Natural killer cell (primary cell): ENCODE data around the gene FTSJ3. TPM values are rescaled to one million over a fixed set of nuclear protein-coding genes. Genes with fewer than 3 reads are reported as not detected.
"Not testable (repeated sequence)": the region's sequence is repeated elsewhere in the genome, so short reads cannot be mapped to it uniquely, and the experiment has no call there.

Source experiments
- ATAC-seq, 3 donors: fragments of 150-1000 bp in 2 of 3; fragments of 200-7000 bp in 1 of 3; cut with Tn5 transposase; 1 replicate in 1 of 3; 2 replicates in 2 of 3; pipeline ENCODE4 v1.10.0; 2021; ENCODE audit warnings: mild to moderate bottlenecking in 2 of 3, moderate library complexity in 2 of 3
- DNase-seq, 2 donors: peaks; one replicate each; pipeline versions ENCODE4 v3.0.0 to v3.0.0-alpha.2; 2013 to 2021; ENCODE audit warnings: mixed read lengths in 1 of 2
- H3K27ac ChIP-seq: one replicate; pipeline ENCODE4 v1.5.1; 2013; ENCODE audit warnings: mild to moderate bottlenecking, low read length
- H3K27me3 ChIP-seq: one replicate; pipeline ENCODE4 v1.6.1; 2013; ENCODE audit warnings: low read length; ENCODE audit not compliant: control insufficient read depth, insufficient read depth
- H3K36me3 ChIP-seq: one replicate; pipeline ENCODE4 v1.6.1; 2013; ENCODE audit warnings: low read length; ENCODE audit not compliant: control insufficient read depth, insufficient read depth
- H3K4me1 ChIP-seq: one replicate; pipeline ENCODE4 v1.6.1; 2013; ENCODE audit warnings: low read length; ENCODE audit not compliant: control insufficient read depth, insufficient read depth
- H3K4me3 ChIP-seq: one replicate; pipeline ENCODE4 v1.5.1; 2013; ENCODE audit warnings: low read length
- H3K9me3 ChIP-seq: one replicate; pipeline ENCODE4 v1.6.1; 2013; ENCODE audit warnings: low read length; ENCODE audit not compliant: control insufficient read depth, insufficient read depth
- H3K27ac Mint-ChIP-seq, 2 donors: one replicate each; pipeline ENCODE4 v1.8.0; 2022; ENCODE audit warnings: mild to moderate bottlenecking in 2 of 2, mixed read lengths in 2 of 2, moderate library complexity in 1 of 2
- H3K27me3 Mint-ChIP-seq, 2 donors: one replicate each; pipeline ENCODE4 v1.8.0; 2022; ENCODE audit warnings: low read depth in 2 of 2, mixed read lengths in 2 of 2
- H3K36me3 Mint-ChIP-seq: one replicate; pipeline ENCODE4 v1.8.0; 2022; ENCODE audit warnings: mixed read lengths
- H3K4me1 Mint-ChIP-seq, 2 donors: one replicate each; pipeline ENCODE4 v1.8.0; 2022; ENCODE audit warnings: mixed read lengths in 2 of 2
- H3K4me3 Mint-ChIP-seq: one replicate; pipeline ENCODE4 v1.8.0; 2022; ENCODE audit warnings: mild to moderate bottlenecking, moderate library complexity, mixed read lengths
- H3K9me3 Mint-ChIP-seq, 2 donors: one replicate each; pipeline ENCODE4 v1.8.0; 2022; ENCODE audit warnings: mixed read lengths in 2 of 2
- CTCF ChIP-seq: fragments of 200-600 bp; IDR thresholded peaks from one replicate; pipeline ENCODE4 v1.8.0; 2022; ENCODE audit warnings: antibody characterized with exemption
- WGBS: methylation state at CpG from one replicate; pipeline ENCODE4 v1.1.7; 2013; ENCODE audit warnings: missing lambda C conversion rate; ENCODE audit not compliant: insufficient coverage; 5-methylcytosine and 5-hydroxymethylcytosine counted together
- intact Hi-C: fragments of 100-400 bp; cut with micrococcal nuclease; formaldehyde crosslinking; loops from one replicate; pipeline ENCODE4 v1.14.2; 2022
- total RNA-seq, 4 donors: library from RNA; stranded (reverse); fragments of 120-200 nt in 1 of 4; gene quantifications; one replicate each; pipeline versions ENCODE4 v1.2.3 to v1.2.4, GENCODE V29; 2013 to 2022

FTSJ3 gene
- total RNA-seq, 3 donors from 2014 or later (not counting 1 experiment from before 2014, with no cell fraction given), result 35.2 to 53.5 (median 51.6) TPM

- Mint-ChIP-seq H3K4me1 (peaks cover 40 to 50% of the 10 kb centered on the region in 2 donors), H3K36me3 (no peaks in the 10 kb centered on the region), H3K4me3 (peak overlapping the region; percentile 86), H3K27me3 (no peaks in the 10 kb centered on the region), H3K27ac (peak overlapping the region; percentile 89 to 92), H3K9me3 (no peaks in the 10 kb centered on the region)
- TF ChIP-seq CTCF, result no peak
- H3K27me3 ChIP-seq, result no peaks in the 10 kb centered on the region
- H3K4me3 ChIP-seq, result no peak overlapping the region
- WGBS, result 78% methylated on average over 8 of the region's 9 CpGs
- intact Hi-C loops, result loop anchor here (1.0 to 5.0 kb wide), 6 partner anchors 17 to 663 kb away; partner anchors contain the start of genes CCDC47, CEP95, DDX5 and FTSJ3
- DNase-seq (peak in 1 of 2 donors; percentile 8), ATAC-seq (no peak)
- H3K36me3 ChIP-seq, result no peaks in the 10 kb centered on the region
- peaks cover 51% of the 10 kb centered on the region for H3K4me1 ChIP-seq
- peak overlapping the region; percentile 95 for H3K27ac ChIP-seq
- H3K9me3 ChIP-seq, result no peaks in the 10 kb centered on the region
These were observed 16.6 kb upstream of the FTSJ3 start for GRCh38 chr17:63843910-63844677.

- H3K9me3 Mint-ChIP-seq, result not testable (repeated sequence)
- peak overlapping the region; percentile 93 for H3K4me3 ChIP-seq
These were observed 16.0 kb upstream of the FTSJ3 start for GRCh38 chr17:63843387-63843888.

GRCh38 chr17:63842540-63843386 is 15.3 kb upstream of the FTSJ3 start, which contains the start of gene SMARCD2:
Gene SMARCD2 (minus strand): TSS chr17:63842685. CDS start chr17:63842674, 11 bp downstream.
- H3K27ac ChIP-seq, result peak within 1 kb of the TSS; percentile 95
- no peaks in the 10 kb centered on the region for H3K36me3 ChIP-seq
- peak; percentile 96 to 99 for DNase-seq
- no peaks in the 10 kb centered on the region for H3K27me3 Mint-ChIP-seq
- intact Hi-C loops, result loop anchor here (1.0 to 5.0 kb wide), 6 partner anchors 15 to 664 kb away; partner anchors contain the start of genes CCDC47, CEP95, DDX5 and FTSJ3
- TF ChIP-seq CTCF, result no peak
- H3K4me1 Mint-ChIP-seq, result peaks cover 30 to 47% of the 10 kb centered on the region in 2 donors
- H3K4me1 ChIP-seq, result peaks cover 54% of the 10 kb centered on the region
- under 1% methylated on average over 92 of the region's 92 CpGs for WGBS
- H3K4me3 Mint-ChIP-seq, result peak within 1 kb of the TSS; percentile 95
- peak within 1 kb of the TSS; percentile 93 for H3K4me3 ChIP-seq
- H3K27me3 ChIP-seq, result no peaks in the 10 kb centered on the region
- H3K36me3 Mint-ChIP-seq, result no peaks in the 10 kb centered on the region
- ATAC-seq, result peak; percentile 91 to 98 (median 91)
- peak within 1 kb of the TSS; percentile 89 to 92 for H3K27ac Mint-ChIP-seq
- no peaks in the 10 kb centered on the region for H3K9me3 ChIP-seq
- no peaks in the 10 kb centered on the region for H3K9me3 Mint-ChIP-seq

More at GRCh38 chr17:63843387-63843888, 16.0 kb upstream of the FTSJ3 start:
- not testable (repeated sequence) for H3K9me3 ChIP-seq, H3K36me3 Mint-ChIP-seq, H3K36me3 ChIP-seq, H3K27me3 Mint-ChIP-seq, H3K27me3 ChIP-seq
- Mint-ChIP-seq H3K27ac (peak overlapping the region; percentile 89 to 92), H3K4me3 (peak overlapping the region; percentile 86), H3K4me1 (peaks cover 36 to 47% of the 10 kb centered on the region in 2 donors)
- peaks cover 51% of the 10 kb centered on the region for H3K4me1 ChIP-seq
- ATAC-seq (peak; percentile 11 to 19 (median 11)), DNase-seq (peak; percentile 35 to 70)
- intact Hi-C loops, result loop anchor here (1.0 to 5.0 kb wide), 6 partner anchors 16 to 663 kb away; partner anchors contain the start of genes CCDC47, CEP95, DDX5 and FTSJ3
- WGBS, result 1% methylated on average over 19 of the region's 19 CpGs
- peak overlapping the region; percentile 95 for H3K27ac ChIP-seq
